WTC11 (cell line): ENCODE measurements around the gene SMYD5. TPM values are rescaled to one million over a fixed set of nuclear protein-coding genes. Genes with fewer than 3 reads are reported as not detected.

ENCODE experiments used
- CREM ChIP-seq: sonication (generic); formaldehyde crosslinking; IDR thresholded peaks from 2 replicates; pipeline ENCODE4 v1.8.1; 2022; ENCODE audit warnings: mild to moderate bottlenecking, missing genetic modification reagents, moderate library complexity
- EMX1 ChIP-seq: fragments of 250-450 bp; sonication (Bioruptor Pico); IDR thresholded peaks from 2 replicates; pipeline ENCODE4 v1.8.0; 2021; ENCODE audit warnings: mild to moderate bottlenecking
- ETV6 ChIP-seq: sonication (generic); formaldehyde crosslinking; IDR thresholded peaks from 2 replicates; pipeline ENCODE4 v1.8.1; 2022; ENCODE audit warnings: mild to moderate bottlenecking, missing genetic modification reagents
- GABPB1 ChIP-seq: sonication (generic); formaldehyde crosslinking; IDR thresholded peaks from 2 replicates; pipeline ENCODE4 v1.8.1; 2023; ENCODE audit warnings: mild to moderate bottlenecking, missing genetic modification reagents
- GRHL2 ChIP-seq: fragments of 250-450 bp; sonication (Bioruptor Pico); IDR thresholded peaks from 2 replicates; pipeline ENCODE4 v1.8.0; 2022; ENCODE audit warnings: mild to moderate bottlenecking, moderate library complexity; ENCODE audit not compliant: insufficient replicate concordance, severe bottlenecking
- SMAD3 ChIP-seq: sonication (generic); formaldehyde crosslinking; IDR thresholded peaks from 2 replicates; pipeline ENCODE4 v1.8.0; 2022; ENCODE audit warnings: missing genetic modification reagents, mild to moderate bottlenecking, borderline replicate concordance
- SMAD4 ChIP-seq: sonication (generic); formaldehyde crosslinking; IDR thresholded peaks from 2 replicates; pipeline ENCODE4 v1.8.0; 2022; ENCODE audit warnings: mild to moderate bottlenecking, missing genetic modification reagents
- ZNF263 ChIP-seq: sonication (generic); formaldehyde crosslinking; IDR thresholded peaks from 2 replicates; pipeline ENCODE4 v1.8.1; 2022; ENCODE audit warnings: low read depth, mild to moderate bottlenecking, moderate library complexity, missing genetic modification reagents
- ZNF396 ChIP-seq: fragments of 250-450 bp; sonication (Bioruptor Pico); IDR thresholded peaks from 2 replicates; pipeline ENCODE4 v1.8.0; 2021; ENCODE audit warnings: mild to moderate bottlenecking, moderate library complexity, borderline replicate concordance
- ZNF423 ChIP-seq: fragments of 250-450 bp; sonication (Bioruptor Pico); IDR thresholded peaks from 2 replicates; pipeline ENCODE4 v2.1.2; 2022; ENCODE audit warnings: mild to moderate bottlenecking, moderate library complexity
- ZNF671 ChIP-seq: fragments of 250-450 bp; sonication (Bioruptor Pico); IDR thresholded peaks from 2 replicates; pipeline ENCODE4 v1.8.0; 2021; ENCODE audit warnings: mild to moderate bottlenecking
- total RNA-seq: library from RNA; stranded (reverse); gene quantifications from 3 replicates; pipeline ENCODE4 v1.2.3, GENCODE V29; 2021
- TF ChIP-seq, protein P1 (sequence below): sonication (generic); formaldehyde crosslinking; IDR thresholded peaks from 2 replicates; pipeline ENCODE4 v1.8.0; 2022; ENCODE audit warnings: missing genetic modification reagents
- TF ChIP-seq, protein P2 (sequence below): sonication (generic); formaldehyde crosslinking; IDR thresholded peaks from 2 replicates; pipeline ENCODE4 v1.8.0; 2022; ENCODE audit warnings: mild to moderate bottlenecking, missing genetic modification reagents
- TF ChIP-seq, protein P3 (sequence below): sonication (generic); formaldehyde crosslinking; IDR thresholded peaks from 2 replicates; pipeline ENCODE4 v1.8.1; 2023; ENCODE audit warnings: mild to moderate bottlenecking, missing genetic modification reagents, moderate library complexity
- TF ChIP-seq, protein P4 (sequence below): sonication (generic); formaldehyde crosslinking; IDR thresholded peaks from 2 replicates; pipeline ENCODE4 v1.8.0; 2022; ENCODE audit warnings: mild to moderate bottlenecking, missing genetic modification reagents
- TF ChIP-seq, protein P5 (sequence below): fragments of 250-450 bp; sonication (Bioruptor Pico); IDR thresholded peaks from 2 replicates; pipeline ENCODE4 v1.9.0; 2021; ENCODE audit warnings: mild to moderate bottlenecking
- TF ChIP-seq, protein P6 (sequence below): sonication (generic); formaldehyde crosslinking; IDR thresholded peaks from 2 replicates; pipeline ENCODE4 v1.8.1; 2023; ENCODE audit warnings: mild to moderate bottlenecking, moderate library complexity, missing genetic modification reagents
- TF ChIP-seq, protein P7 (sequence below): fragments of 250-450 bp; sonication (Bioruptor Pico); IDR thresholded peaks from 2 replicates; pipeline ENCODE4 v1.9.0; 2021; ENCODE audit warnings: mild to moderate bottlenecking, borderline replicate concordance
- TF ChIP-seq, protein P8 (sequence below): sonication (generic); formaldehyde crosslinking; conservative IDR thresholded peaks from 2 replicates; pipeline ENCODE4 v1.8.1; 2023; ENCODE audit warnings: mild to moderate bottlenecking, low read depth, missing genetic modification reagents, moderate library complexity

Gene SMYD5
- total RNA-seq, 1 experiment from 2014 or later: 46.7 TPM

DNA sequence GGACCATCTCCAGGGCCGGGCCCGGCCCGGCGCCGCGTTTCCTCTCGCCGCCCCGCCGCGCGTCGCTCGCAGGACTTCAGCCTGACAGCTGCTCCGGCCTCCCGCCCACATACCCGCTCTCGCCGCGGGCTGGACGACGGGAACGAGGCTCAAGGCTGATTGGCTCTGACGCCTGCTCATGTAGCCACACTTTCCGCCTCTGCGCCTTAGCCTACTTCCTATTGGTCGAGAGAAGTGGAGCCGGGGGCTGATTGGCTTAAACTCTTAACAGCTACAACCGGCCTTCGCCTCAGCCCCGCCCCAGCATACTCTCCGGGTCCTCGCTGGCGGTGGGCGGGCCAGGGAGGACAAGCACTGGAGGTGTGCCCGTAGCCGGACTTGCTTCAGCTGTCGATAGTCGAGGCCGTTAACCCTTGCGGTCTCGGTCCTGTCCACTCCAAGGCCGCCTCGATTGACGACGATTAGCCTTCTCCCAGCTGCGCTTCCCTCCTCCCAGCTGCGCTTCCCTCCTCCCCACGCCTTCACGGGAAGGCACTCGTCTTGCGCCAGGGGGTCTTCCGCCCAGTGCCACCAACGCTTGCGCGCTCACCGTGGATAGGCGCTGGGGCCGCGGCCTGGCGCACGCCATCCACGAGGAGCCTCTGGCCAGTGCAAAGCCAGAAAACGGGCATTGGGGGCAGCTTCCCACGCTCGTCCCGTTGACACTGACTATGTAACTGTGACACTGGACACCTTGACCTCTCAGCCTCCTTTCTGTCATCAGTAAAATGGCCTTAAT is 19.3 kb downstream of the SMYD5 start, which contains the start of gene PRADC1 (continued):
- TF ChIP-seq, protein P1, sequence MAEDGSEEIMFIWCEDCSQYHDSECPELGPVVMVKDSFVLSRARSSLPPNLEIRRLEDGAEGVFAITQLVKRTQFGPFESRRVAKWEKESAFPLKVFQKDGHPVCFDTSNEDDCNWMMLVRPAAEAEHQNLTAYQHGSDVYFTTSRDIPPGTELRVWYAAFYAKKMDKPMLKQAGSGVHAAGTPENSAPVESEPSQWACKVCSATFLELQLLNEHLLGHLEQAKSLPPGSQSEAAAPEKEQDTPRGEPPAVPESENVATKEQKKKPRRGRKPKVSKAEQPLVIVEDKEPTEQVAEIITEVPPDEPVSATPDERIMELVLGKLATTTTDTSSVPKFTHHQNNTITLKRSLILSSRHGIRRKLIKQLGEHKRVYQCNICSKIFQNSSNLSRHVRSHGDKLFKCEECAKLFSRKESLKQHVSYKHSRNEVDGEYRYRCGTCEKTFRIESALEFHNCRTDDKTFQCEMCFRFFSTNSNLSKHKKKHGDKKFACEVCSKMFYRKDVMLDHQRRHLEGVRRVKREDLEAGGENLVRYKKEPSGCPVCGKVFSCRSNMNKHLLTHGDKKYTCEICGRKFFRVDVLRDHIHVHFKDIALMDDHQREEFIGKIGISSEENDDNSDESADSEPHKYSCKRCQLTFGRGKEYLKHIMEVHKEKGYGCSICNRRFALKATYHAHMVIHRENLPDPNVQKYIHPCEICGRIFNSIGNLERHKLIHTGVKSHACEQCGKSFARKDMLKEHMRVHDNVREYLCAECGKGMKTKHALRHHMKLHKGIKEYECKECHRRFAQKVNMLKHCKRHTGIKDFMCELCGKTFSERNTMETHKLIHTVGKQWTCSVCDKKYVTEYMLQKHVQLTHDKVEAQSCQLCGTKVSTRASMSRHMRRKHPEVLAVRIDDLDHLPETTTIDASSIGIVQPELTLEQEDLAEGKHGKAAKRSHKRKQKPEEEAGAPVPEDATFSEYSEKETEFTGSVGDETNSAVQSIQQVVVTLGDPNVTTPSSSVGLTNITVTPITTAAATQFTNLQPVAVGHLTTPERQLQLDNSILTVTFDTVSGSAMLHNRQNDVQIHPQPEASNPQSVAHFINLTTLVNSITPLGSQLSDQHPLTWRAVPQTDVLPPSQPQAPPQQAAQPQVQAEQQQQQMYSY: no peak
- TF ChIP-seq ZNF396 (CRISPR knock-in tag): no peak
- TF ChIP-seq, protein P2, sequence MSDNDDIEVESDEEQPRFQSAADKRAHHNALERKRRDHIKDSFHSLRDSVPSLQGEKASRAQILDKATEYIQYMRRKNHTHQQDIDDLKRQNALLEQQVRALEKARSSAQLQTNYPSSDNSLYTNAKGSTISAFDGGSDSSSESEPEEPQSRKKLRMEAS (CRISPR knock-in tag): peak; percentile 80; the same call in 1 of the 2 replicates
- 0 out of 2 replicates have a peak, but pooled peaks have one; percentile 6 for TF ChIP-seq ZNF423 (CRISPR knock-in tag)
- TF ChIP-seq ZNF671: no peak
- peak; percentile 72; the same call in 1 of the 2 replicates for TF ChIP-seq SMAD3 (CRISPR knock-in tag)
- TF ChIP-seq, protein P3, sequence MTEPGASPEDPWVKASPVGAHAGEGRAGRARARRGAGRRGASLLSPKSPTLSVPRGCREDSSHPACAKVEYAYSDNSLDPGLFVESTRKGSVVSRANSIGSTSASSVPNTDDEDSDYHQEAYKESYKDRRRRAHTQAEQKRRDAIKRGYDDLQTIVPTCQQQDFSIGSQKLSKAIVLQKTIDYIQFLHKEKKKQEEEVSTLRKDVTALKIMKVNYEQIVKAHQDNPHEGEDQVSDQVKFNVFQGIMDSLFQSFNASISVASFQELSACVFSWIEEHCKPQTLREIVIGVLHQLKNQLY (CRISPR knock-in tag): no peak
- TF ChIP-seq, protein P4, sequence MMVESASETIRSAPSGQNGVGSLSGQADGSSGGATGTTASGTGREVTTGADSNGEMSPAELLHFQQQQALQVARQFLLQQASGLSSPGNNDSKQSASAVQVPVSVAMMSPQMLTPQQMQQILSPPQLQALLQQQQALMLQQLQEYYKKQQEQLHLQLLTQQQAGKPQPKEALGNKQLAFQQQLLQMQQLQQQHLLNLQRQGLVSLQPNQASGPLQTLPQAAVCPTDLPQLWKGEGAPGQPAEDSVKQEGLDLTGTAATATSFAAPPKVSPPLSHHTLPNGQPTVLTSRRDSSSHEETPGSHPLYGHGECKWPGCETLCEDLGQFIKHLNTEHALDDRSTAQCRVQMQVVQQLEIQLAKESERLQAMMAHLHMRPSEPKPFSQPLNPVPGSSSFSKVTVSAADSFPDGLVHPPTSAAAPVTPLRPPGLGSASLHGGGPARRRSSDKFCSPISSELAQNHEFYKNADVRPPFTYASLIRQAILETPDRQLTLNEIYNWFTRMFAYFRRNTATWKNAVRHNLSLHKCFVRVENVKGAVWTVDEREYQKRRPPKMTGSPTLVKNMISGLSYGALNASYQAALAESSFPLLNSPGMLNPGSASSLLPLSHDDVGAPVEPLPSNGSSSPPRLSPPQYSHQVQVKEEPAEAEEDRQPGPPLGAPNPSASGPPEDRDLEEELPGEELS (CRISPR knock-in tag): no peak; the same call in 1 of the 2 replicates
- TF ChIP-seq GABPB1 (CRISPR knock-in tag): peak; percentile 48; the same call in 1 of the 2 replicates
- no peak for TF ChIP-seq SMAD4 (CRISPR knock-in tag)
- peak; percentile 73; the same call in 1 of the 2 replicates for TF ChIP-seq ZNF263 (CRISPR knock-in tag)
- no peak for TF ChIP-seq GRHL2
- TF ChIP-seq CREM (CRISPR knock-in tag): 0 out of 2 replicates have a peak, but pooled peaks have one; percentile 45
- TF ChIP-seq EMX1 (CRISPR knock-in tag): no peak
- TF ChIP-seq, protein P5, sequence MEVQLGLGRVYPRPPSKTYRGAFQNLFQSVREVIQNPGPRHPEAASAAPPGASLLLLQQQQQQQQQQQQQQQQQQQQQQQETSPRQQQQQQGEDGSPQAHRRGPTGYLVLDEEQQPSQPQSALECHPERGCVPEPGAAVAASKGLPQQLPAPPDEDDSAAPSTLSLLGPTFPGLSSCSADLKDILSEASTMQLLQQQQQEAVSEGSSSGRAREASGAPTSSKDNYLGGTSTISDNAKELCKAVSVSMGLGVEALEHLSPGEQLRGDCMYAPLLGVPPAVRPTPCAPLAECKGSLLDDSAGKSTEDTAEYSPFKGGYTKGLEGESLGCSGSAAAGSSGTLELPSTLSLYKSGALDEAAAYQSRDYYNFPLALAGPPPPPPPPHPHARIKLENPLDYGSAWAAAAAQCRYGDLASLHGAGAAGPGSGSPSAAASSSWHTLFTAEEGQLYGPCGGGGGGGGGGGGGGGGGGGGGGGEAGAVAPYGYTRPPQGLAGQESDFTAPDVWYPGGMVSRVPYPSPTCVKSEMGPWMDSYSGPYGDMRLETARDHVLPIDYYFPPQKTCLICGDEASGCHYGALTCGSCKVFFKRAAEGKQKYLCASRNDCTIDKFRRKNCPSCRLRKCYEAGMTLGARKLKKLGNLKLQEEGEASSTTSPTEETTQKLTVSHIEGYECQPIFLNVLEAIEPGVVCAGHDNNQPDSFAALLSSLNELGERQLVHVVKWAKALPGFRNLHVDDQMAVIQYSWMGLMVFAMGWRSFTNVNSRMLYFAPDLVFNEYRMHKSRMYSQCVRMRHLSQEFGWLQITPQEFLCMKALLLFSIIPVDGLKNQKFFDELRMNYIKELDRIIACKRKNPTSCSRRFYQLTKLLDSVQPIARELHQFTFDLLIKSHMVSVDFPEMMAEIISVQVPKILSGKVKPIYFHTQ (CRISPR knock-in tag): no peak
- TF ChIP-seq ETV6 (CRISPR knock-in tag): 0 out of 2 replicates have a peak, but pooled peaks have one; percentile 27
- TF ChIP-seq, protein P6, sequence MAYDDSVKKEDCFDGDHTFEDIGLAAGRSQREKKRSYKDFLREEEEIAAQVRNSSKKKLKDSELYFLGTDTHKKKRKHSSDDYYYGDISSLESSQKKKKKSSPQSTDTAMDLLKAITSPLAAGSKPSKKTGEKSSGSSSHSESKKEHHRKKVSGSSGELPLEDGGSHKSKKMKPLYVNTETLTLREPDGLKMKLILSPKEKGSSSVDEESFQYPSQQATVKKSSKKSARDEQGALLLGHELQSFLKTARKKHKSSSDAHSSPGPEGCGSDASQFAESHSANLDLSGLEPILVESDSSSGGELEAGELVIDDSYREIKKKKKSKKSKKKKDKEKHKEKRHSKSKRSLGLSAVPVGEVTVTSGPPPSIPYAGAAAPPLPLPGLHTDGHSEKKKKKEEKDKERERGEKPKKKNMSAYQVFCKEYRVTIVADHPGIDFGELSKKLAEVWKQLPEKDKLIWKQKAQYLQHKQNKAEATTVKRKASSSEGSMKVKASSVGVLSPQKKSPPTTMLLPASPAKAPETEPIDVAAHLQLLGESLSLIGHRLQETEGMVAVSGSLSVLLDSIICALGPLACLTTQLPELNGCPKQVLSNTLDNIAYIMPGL (CRISPR knock-in tag): no peak
- TF ChIP-seq, protein P7, sequence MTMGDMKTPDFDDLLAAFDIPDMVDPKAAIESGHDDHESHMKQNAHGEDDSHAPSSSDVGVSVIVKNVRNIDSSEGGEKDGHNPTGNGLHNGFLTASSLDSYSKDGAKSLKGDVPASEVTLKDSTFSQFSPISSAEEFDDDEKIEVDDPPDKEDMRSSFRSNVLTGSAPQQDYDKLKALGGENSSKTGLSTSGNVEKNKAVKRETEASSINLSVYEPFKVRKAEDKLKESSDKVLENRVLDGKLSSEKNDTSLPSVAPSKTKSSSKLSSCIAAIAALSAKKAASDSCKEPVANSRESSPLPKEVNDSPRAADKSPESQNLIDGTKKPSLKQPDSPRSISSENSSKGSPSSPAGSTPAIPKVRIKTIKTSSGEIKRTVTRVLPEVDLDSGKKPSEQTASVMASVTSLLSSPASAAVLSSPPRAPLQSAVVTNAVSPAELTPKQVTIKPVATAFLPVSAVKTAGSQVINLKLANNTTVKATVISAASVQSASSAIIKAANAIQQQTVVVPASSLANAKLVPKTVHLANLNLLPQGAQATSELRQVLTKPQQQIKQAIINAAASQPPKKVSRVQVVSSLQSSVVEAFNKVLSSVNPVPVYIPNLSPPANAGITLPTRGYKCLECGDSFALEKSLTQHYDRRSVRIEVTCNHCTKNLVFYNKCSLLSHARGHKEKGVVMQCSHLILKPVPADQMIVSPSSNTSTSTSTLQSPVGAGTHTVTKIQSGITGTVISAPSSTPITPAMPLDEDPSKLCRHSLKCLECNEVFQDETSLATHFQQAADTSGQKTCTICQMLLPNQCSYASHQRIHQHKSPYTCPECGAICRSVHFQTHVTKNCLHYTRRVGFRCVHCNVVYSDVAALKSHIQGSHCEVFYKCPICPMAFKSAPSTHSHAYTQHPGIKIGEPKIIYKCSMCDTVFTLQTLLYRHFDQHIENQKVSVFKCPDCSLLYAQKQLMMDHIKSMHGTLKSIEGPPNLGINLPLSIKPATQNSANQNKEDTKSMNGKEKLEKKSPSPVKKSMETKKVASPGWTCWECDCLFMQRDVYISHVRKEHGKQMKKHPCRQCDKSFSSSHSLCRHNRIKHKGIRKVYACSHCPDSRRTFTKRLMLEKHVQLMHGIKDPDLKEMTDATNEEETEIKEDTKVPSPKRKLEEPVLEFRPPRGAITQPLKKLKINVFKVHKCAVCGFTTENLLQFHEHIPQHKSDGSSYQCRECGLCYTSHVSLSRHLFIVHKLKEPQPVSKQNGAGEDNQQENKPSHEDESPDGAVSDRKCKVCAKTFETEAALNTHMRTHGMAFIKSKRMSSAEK (CRISPR knock-in tag): no peak
- TF ChIP-seq, protein P8, sequence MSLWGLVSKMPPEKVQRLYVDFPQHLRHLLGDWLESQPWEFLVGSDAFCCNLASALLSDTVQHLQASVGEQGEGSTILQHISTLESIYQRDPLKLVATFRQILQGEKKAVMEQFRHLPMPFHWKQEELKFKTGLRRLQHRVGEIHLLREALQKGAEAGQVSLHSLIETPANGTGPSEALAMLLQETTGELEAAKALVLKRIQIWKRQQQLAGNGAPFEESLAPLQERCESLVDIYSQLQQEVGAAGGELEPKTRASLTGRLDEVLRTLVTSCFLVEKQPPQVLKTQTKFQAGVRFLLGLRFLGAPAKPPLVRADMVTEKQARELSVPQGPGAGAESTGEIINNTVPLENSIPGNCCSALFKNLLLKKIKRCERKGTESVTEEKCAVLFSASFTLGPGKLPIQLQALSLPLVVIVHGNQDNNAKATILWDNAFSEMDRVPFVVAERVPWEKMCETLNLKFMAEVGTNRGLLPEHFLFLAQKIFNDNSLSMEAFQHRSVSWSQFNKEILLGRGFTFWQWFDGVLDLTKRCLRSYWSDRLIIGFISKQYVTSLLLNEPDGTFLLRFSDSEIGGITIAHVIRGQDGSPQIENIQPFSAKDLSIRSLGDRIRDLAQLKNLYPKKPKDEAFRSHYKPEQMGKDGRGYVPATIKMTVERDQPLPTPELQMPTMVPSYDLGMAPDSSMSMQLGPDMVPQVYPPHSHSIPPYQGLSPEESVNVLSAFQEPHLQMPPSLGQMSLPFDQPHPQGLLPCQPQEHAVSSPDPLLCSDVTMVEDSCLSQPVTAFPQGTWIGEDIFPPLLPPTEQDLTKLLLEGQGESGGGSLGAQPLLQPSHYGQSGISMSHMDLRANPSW (CRISPR knock-in tag): no peak
